DMS53 treated with DMSO at 0.1 percent for 48 hours (cell line): ENCODE results near the gene HDAC11.

ENCODE experiments used
- DNase-seq: peaks from one replicate; lab custom pipeline; 2025; ENCODE audit not compliant: unreplicated experiment; lab: John Stamatoyannopoulos, UW

The HDAC11 gene

GRCh38 chr3:13540297-13540995 is 60.3 kb downstream of the HDAC11 start:
- DNase-seq: no peak

- no peak for DNase-seq
These were observed 61.6 kb downstream of the HDAC11 start for GRCh38 chr3:13541691-13542090.

- no peak for DNase-seq
These were observed 62.0 kb downstream of the HDAC11 start for GRCh38 chr3:13542142-13542541.

GRCh38 chr3:13543253-13543652 is 63.1 kb downstream of the HDAC11 start:
- DNase-seq: no peak

GRCh38 chr3:13544293-13544831 is 64.3 kb downstream of the HDAC11 start:
- DNase-seq: no peak

GRCh38 chr3:13544951-13545651 is 65.0 kb downstream of the HDAC11 start:
- DNase-seq: no peak

GRCh38 chr3:13545952-13546454 is 65.9 kb downstream of the HDAC11 start:
- no peak for DNase-seq

- DNase-seq: no peak
These were observed 66.6 kb downstream of the HDAC11 start for GRCh38 chr3:13546667-13547171.

- DNase-seq: no peak
These were observed 67.7 kb downstream of the HDAC11 start for GRCh38 chr3:13547591-13548371.

- DNase-seq: no peak
These were observed 68.9 kb downstream of the HDAC11 start, which contains the start of gene FBLN2 for GRCh38 chr3:13548696-13549622. FBLN2 (plus strand) TSS chr3:13549125; CDS start chr3:13570356, 21,231 bp downstream.

GRCh38 chr3:13549623-13550422 is 69.7 kb downstream of the HDAC11 start:
- DNase-seq: no peak

GRCh38 chr3:13550423-13550690 is 70.3 kb downstream of the HDAC11 start:
- no peak for DNase-seq

- no peak for DNase-seq
These were observed 70.8 kb downstream of the HDAC11 start for GRCh38 chr3:13550791-13551360.

GRCh38 chr3:13552857-13553652 is 72.9 kb downstream of the HDAC11 start:
- DNase-seq: no peak

- no peak for DNase-seq
These were observed 73.6 kb downstream of the HDAC11 start for GRCh38 chr3:13553686-13554085.

GRCh38 chr3:13555753-13556152 is 75.6 kb downstream of the HDAC11 start:
- no peak for DNase-seq
